ENCODE measurements around the gene PKDCC.

GRCh38 chr2:42035241-42035640 lies 12.6 kb upstream of the PKDCC start:
- TF ChIP-seq CTCF (conservative IDR thresholded peaks at IDR 0.05; ENCODE audit: low read depth, low read length) (no peak), EZH2 (IDR thresholded peaks at IDR 0.05; ENCODE audit: borderline replicate concordance, low read depth, low read length, poor library complexity, severe bottlenecking) (no peak)
